Measurements from ENCODE around the gene ZIC1. TPM values are rescaled to one million over a fixed set of nuclear protein-coding genes. Genes with fewer than 3 reads are reported as not detected.

Gene ZIC1
- total and polyA plus RNA-seq, 9 donors: 0.05 to 0.45 (median 0.14) TPM; not detected in 5

- Histone ChIP-seq H3K9me3 (no peaks in the 10 kb centered on the region), H3K36me3 (no peaks in the 10 kb centered on the region), H3K4me1 (ENCODE audit: insufficient read depth) (no peaks in the 10 kb centered on the region), H3K27ac (no peak overlapping the region), H3K4me3 (no peak overlapping the region), H3K27me3 (no peaks in the 10 kb centered on the region)
- intact Hi-C loops (cut with DNase I): no loop called here
- no peak for DNase-seq
- 4% methylated on average over 30 of the region's 30 CpGs for WGBS, 3 donors
- TF ChIP-seq CTCF (IDR thresholded peaks at IDR 0.05) (no peak), POLR2A (IDR thresholded peaks at IDR 0.05) (no peak), EP300 (IDR thresholded peaks at IDR 0.05) (no peak)
These were observed 31.5 kb upstream of the ZIC1 start for GRCh38 chr3:147377412-147378367.

- intact Hi-C loops (cut with DNase I): no loop called here
- no peaks in the 10 kb centered on the region for H3K27me3 ChIP-seq
These were observed 29.5 kb upstream of the ZIC1 start for GRCh38 chr3:147379651-147380050.

GRCh38 chr3:147380387-147380951 lies 28.7 kb upstream of the ZIC1 start:
- DNase-seq: no peak
- Histone ChIP-seq H3K4me1 (ENCODE audit: insufficient read depth) (no peaks in the 10 kb centered on the region), H3K36me3 (no peaks in the 10 kb centered on the region), H3K27me3 (no peaks in the 10 kb centered on the region), H3K27ac (no peak overlapping the region), H3K9me3 (no peaks in the 10 kb centered on the region), H3K4me3 (no peak overlapping the region)
- intact Hi-C loops (cut with DNase I): no loop called here
- TF ChIP-seq EP300 (IDR thresholded peaks at IDR 0.05) (no peak), CTCF (IDR thresholded peaks at IDR 0.05) (no peak), POLR2A (IDR thresholded peaks at IDR 0.05) (no peak)
- 5 to 6% (median 6%) methylated on average over 26 of the region's 26 CpGs for WGBS, 3 donors

More at GRCh38 chr3:147379651-147380050, 29.5 kb upstream of the ZIC1 start:
- Histone ChIP-seq H3K27ac (no peak overlapping the region), H3K4me3 (no peak overlapping the region), H3K36me3 (no peaks in the 10 kb centered on the region), H3K4me1 (ENCODE audit: insufficient read depth) (no peaks in the 10 kb centered on the region), H3K9me3 (no peaks in the 10 kb centered on the region)
- 6 to 10% (median 8%) methylated on average over 10 of the region's 10 CpGs for WGBS, 3 donors
- DNase-seq: no peak
- TF ChIP-seq CTCF (IDR thresholded peaks at IDR 0.05): no peak
- TF ChIP-seq POLR2A (IDR thresholded peaks at IDR 0.05): no peak
- TF ChIP-seq EP300 (IDR thresholded peaks at IDR 0.05): no peak

GRCh38 chr3:147380977-147381376 lies 28.2 kb upstream of the ZIC1 start:
- Histone ChIP-seq H3K36me3 (no peaks in the 10 kb centered on the region), H3K9me3 (no peaks in the 10 kb centered on the region), H3K27ac (no peak overlapping the region), H3K27me3 (no peaks in the 10 kb centered on the region), H3K4me1 (ENCODE audit: insufficient read depth) (no peaks in the 10 kb centered on the region), H3K4me3 (no peak overlapping the region)
- TF ChIP-seq POLR2A (IDR thresholded peaks at IDR 0.05) (no peak), EP300 (IDR thresholded peaks at IDR 0.05) (no peak), CTCF (IDR thresholded peaks at IDR 0.05) (no peak)
- WGBS, 3 donors: 10 to 23% (median 13%) methylated on average over 3 of the region's 3 CpGs
- intact Hi-C loops (cut with DNase I): no loop called here
- no peak for DNase-seq
